Keratinocyte (primary cell): ENCODE results near the gene NMT1. TPM values are rescaled to one million over a fixed set of nuclear protein-coding genes. Genes with fewer than 3 reads are reported as not detected.

Experiments used
- DNase-seq: peaks from one replicate; pipeline ENCODE4 v3.0.0-alpha.2; 2011; ENCODE audit warnings: low read depth, missing footprints, low spot score
- FAIRE-seq: peaks from 2 replicates; lab custom pipeline; 2011; peaks lifted over from hg19 to GRCh38; lab: Jason Lieb, UNC
- H2AFZ ChIP-seq: 2 replicates; pipeline ENCODE4 v1.6.0; 2012; ENCODE audit warnings: low read length, control low read depth, inconsistent platforms; ENCODE audit not compliant: control insufficient read depth
- H3K27ac ChIP-seq: 2 replicates; pipeline ENCODE4 v1.5.1; 2011; ENCODE audit warnings: low read length; ENCODE audit not compliant: control insufficient read depth, insufficient read depth
- H3K27me3 ChIP-seq: 3 replicates; pipeline ENCODE4 v1.6.0; 2011; ENCODE audit warnings: low read length; ENCODE audit not compliant: control insufficient read depth, insufficient read depth; ENCODE audit errors: extremely low read depth
- H3K36me3 ChIP-seq, 2 experiments: 2 replicates in 1 of 2; 3 replicates in 1 of 2; pipeline ENCODE4 v1.5.1; 2011; ENCODE audit warnings: low read length in 2 of 2, mild to moderate bottlenecking in 1 of 2; ENCODE audit not compliant: control insufficient read depth in 2 of 2, insufficient read depth in 2 of 2; ENCODE audit errors: extremely low read depth in 1 of 2
- H3K4me1 ChIP-seq: 3 replicates; pipeline ENCODE4 v1.5.1; 2011; ENCODE audit warnings: low read length; ENCODE audit not compliant: control insufficient read depth, insufficient read depth; ENCODE audit errors: extremely low read depth
- H3K4me2 ChIP-seq: 3 replicates; pipeline ENCODE4 v1.6.0; 2011; ENCODE audit warnings: low read depth, low read length; ENCODE audit not compliant: control insufficient read depth, insufficient read depth; ENCODE audit errors: extremely low read depth
- H3K4me3 ChIP-seq, 3 experiments: fragments of 200-600 bp in 1 of 3; sonication (generic) in 1 of 3; 2 replicates in 2 of 3; 3 replicates in 1 of 3; pipeline ENCODE4 v1.5.1; 2011 to 2016; ENCODE audit warnings: low read length in 3 of 3, mild to moderate bottlenecking in 3 of 3, control low read depth in 2 of 3, inconsistent platforms in 1 of 3, low read depth in 1 of 3, mixed read lengths in 1 of 3, mixed run types in 1 of 3, moderate library complexity in 1 of 3; ENCODE audit not compliant: control insufficient read depth in 2 of 3, insufficient read depth in 2 of 3; ENCODE audit errors: extremely low read depth in 1 of 3
- H3K79me2 ChIP-seq: 2 replicates; pipeline ENCODE4 v1.6.0; 2012; ENCODE audit warnings: low read length; ENCODE audit not compliant: control insufficient read depth, insufficient read depth
- H3K9ac ChIP-seq: 3 replicates; pipeline ENCODE4 v1.6.0; 2011; ENCODE audit warnings: low read length; ENCODE audit not compliant: control insufficient read depth, insufficient read depth; ENCODE audit errors: extremely low read depth
- H3K9me1 ChIP-seq: 3 replicates; pipeline ENCODE4 v1.6.0; 2011; ENCODE audit warnings: low read length; ENCODE audit not compliant: control insufficient read depth, insufficient read depth; ENCODE audit errors: extremely low read depth
- H3K9me3 ChIP-seq: 2 replicates; pipeline ENCODE4 v1.5.1; 2012; ENCODE audit warnings: low read depth, low read length; ENCODE audit not compliant: control insufficient read depth
- H4K20me1 ChIP-seq: 3 replicates; pipeline ENCODE4 v1.6.0; 2011; ENCODE audit warnings: low read length; ENCODE audit not compliant: control insufficient read depth, insufficient read depth; ENCODE audit errors: extremely low read depth
- EZH2 ChIP-seq: IDR thresholded peaks from one replicate; pipeline ENCODE4 v1.6.1; 2012; ENCODE audit warnings: inconsistent platforms, mild to moderate bottlenecking, low read length, moderate library complexity
- dilution Hi-C: fragments of 300-500 bp; cut with MboI; formaldehyde crosslinking; loops from one replicate; pipeline ENCODE4 v1.7.0; 2020; ENCODE audit warnings: low sequenced_read_pairs; ENCODE audit not compliant: extremely low pct_ligation_motif_present
- polyA plus RNA-seq, 5 experiments: library from polyadenylated mRNA; depleted of rRNA in 3 of 5; stranded (reverse) in 3 of 5; stranded (forward) in 1 of 5; unstranded in 1 of 5; fragments of >200 nt; gene quantifications; 1 replicate in 1 of 5; 2 replicates in 3 of 5; 3 replicates in 1 of 5; pipeline versions ENCODE4 v1.2.1 to v1.2.3, GENCODE V29; 2011 to 2012; ENCODE audit warnings: missing spikeins in 2 of 5, low read depth in 1 of 5, low replicate concordance in 1 of 5
- TF ChIP-seq, protein P1 (sequence below), 3 experiments: IDR thresholded peaks in 1 of 3; conservative IDR thresholded peaks in 1 of 3; optimal IDR thresholded peaks in 1 of 3; 2 replicates in 2 of 3; 3 replicates in 1 of 3; pipeline versions ENCODE3 to v1.5.1; 2011; ENCODE audit warnings: low read length in 3 of 3, mild to moderate bottlenecking in 3 of 3, moderate library complexity in 2 of 3, control low read depth in 1 of 3, inconsistent platforms in 1 of 3; ENCODE audit not compliant: insufficient read depth in 2 of 3; ENCODE audit errors: extremely low read depth in 1 of 3

The NMT1 gene
- polyA plus RNA-seq, 1 donor (not counting 4 experiments of a cell fraction or from before 2014, with no cell fraction given) = 101 TPM

- TF ChIP-seq EZH2 = no peak
- TF ChIP-seq, protein P1, sequence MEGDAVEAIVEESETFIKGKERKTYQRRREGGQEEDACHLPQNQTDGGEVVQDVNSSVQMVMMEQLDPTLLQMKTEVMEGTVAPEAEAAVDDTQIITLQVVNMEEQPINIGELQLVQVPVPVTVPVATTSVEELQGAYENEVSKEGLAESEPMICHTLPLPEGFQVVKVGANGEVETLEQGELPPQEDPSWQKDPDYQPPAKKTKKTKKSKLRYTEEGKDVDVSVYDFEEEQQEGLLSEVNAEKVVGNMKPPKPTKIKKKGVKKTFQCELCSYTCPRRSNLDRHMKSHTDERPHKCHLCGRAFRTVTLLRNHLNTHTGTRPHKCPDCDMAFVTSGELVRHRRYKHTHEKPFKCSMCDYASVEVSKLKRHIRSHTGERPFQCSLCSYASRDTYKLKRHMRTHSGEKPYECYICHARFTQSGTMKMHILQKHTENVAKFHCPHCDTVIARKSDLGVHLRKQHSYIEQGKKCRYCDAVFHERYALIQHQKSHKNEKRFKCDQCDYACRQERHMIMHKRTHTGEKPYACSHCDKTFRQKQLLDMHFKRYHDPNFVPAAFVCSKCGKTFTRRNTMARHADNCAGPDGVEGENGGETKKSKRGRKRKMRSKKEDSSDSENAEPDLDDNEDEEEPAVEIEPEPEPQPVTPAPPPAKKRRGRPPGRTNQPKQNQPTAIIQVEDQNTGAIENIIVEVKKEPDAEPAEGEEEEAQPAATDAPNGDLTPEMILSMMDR (optimal IDR thresholded peaks at IDR 0.05 in 1 of 3, IDR thresholded peaks at IDR 0.05 in 1 of 3, conservative IDR thresholded peaks at IDR 0.05 in 1 of 3; ENCODE audit: extremely low read depth in 1 of 3, insufficient read depth in 2 of 3, low read length in 3 of 3) = no peak
- no peak overlapping the region for H2AFZ ChIP-seq
- no peak overlapping the region for H3K9ac ChIP-seq
- H3K27ac ChIP-seq = no peak overlapping the region
- dilution Hi-C loops = no loop called here
- peaks cover 56% of the 10 kb centered on the region for H3K79me2 ChIP-seq
- no peak overlapping the region for H3K4me3 ChIP-seq
- no peaks in the 10 kb centered on the region for H3K9me3 ChIP-seq
- DNase-seq = no peak
- FAIRE-seq = no peak
- H3K27me3 ChIP-seq = no peaks in the 10 kb centered on the region
- no peak overlapping the region for H3K4me2 ChIP-seq
- peaks cover 0 to 4% of the 10 kb centered on the region in 2 experiments for H3K36me3 ChIP-seq
- H3K4me1 ChIP-seq = peaks cover 54% of the 10 kb centered on the region
- H4K20me1 ChIP-seq = no peaks in the 10 kb centered on the region
- H3K9me1 ChIP-seq = no peaks in the 10 kb centered on the region
These were observed 67.9 kb downstream of the NMT1 start for GRCh38 chr17:45128989-45129388.

DNA sequence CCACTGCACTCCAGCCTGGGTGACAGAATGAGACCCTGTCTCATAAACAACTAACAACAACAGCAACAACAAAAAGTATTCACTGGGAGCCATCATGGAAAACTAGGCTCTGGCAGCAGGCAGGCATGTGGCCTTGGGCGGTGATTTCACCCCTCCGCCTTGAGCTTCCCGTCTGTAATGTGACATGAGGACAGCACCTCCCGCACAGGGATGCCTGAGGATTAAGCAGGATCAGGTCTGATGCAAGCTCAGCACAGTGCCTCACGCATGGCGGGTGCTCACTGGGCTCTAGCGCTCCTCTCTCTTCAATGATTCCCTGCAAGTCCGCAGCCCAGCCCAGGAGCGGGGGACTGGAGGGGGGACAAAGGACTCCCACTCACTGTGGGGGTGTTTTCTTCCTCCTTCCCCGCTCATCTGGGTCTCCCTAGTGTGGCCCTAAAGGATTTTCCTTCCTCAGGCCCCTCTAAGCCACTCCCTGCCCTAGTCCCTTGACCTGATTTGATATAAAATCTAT lies 68.4 kb downstream of the NMT1 start:
- Histone ChIP-seq H3K4me3 (no peak overlapping the region), H3K9me1 (no peaks in the 10 kb centered on the region), H3K4me2 (peak overlapping the region; percentile 68), H3K79me2 (peaks cover 52% of the 10 kb centered on the region), H3K4me1 (peaks cover 49% of the 10 kb centered on the region), H2AFZ (no peak overlapping the region), H3K9me3 (no peaks in the 10 kb centered on the region), H4K20me1 (no peaks in the 10 kb centered on the region), H3K36me3 (peaks cover 0 to 4% of the 10 kb centered on the region in 2 experiments), H3K9ac (no peak overlapping the region), H3K27ac (peak overlapping the region; percentile 25), H3K27me3 (no peaks in the 10 kb centered on the region)
- no peak for FAIRE-seq
- no peak for TF ChIP-seq EZH2
- TF ChIP-seq, protein P1 (optimal IDR thresholded peaks at IDR 0.05 in 1 of 3, IDR thresholded peaks at IDR 0.05 in 1 of 3, conservative IDR thresholded peaks at IDR 0.05 in 1 of 3; ENCODE audit: extremely low read depth in 1 of 3, insufficient read depth in 2 of 3, low read length in 3 of 3) = no peak
- no peak for DNase-seq
- dilution Hi-C loops = no loop called here
